Right atrium auricular region (tissue), 2 donors: ENCODE results near the gene LRP1. TPM values are rescaled to one million over a fixed set of nuclear protein-coding genes. Genes with fewer than 3 reads are reported as not detected.

Experiments used
- DNase-seq: peaks from one replicate; pipeline ENCODE4 v3.0.0-alpha.2; 2019; ENCODE audit warnings: low spot score
- H3K27ac ChIP-seq, 2 donors: fragments of 200-600 bp; sonication (generic); 1 replicate in 1 of 2; 2 replicates in 1 of 2; pipeline ENCODE4 v1.5.1; 2016 to 2019
- H3K27me3 ChIP-seq, 2 donors: fragments of 200-600 bp; sonication (generic); one replicate each; pipeline versions ENCODE4 v1.5.1 to v1.6.0; 2017 to 2019
- H3K36me3 ChIP-seq: fragments of 200-600 bp; sonication (generic); one replicate; pipeline ENCODE4 v1.5.1; 2016
- H3K4me1 ChIP-seq, 2 donors: fragments of 200-600 bp; sonication (generic); one replicate each; pipeline versions ENCODE4 v1.5.1 to v1.6.0; 2017 to 2019
- H3K4me3 ChIP-seq, 2 donors: fragments of 200-600 bp; sonication (generic); 1 replicate in 1 of 2; 2 replicates in 1 of 2; pipeline ENCODE4 v1.5.1; 2017 to 2019; ENCODE audit warnings: mild to moderate bottlenecking in 1 of 2, moderate library complexity in 1 of 2
- H3K9me3 ChIP-seq, 2 donors: fragments of 200-600 bp; sonication (generic); one replicate each; pipeline ENCODE4 v1.5.1; 2019
- CTCF ChIP-seq, 2 donors: fragments of 200-600 bp; sonication (generic); IDR thresholded peaks; one replicate each; pipeline ENCODE4 v1.5.1; 2019; ENCODE audit warnings: antibody characterized with exemption in 2 of 2
- total RNA-seq, 2 donors: library from RNA; depleted of rRNA; stranded (reverse); fragments of >200 nt; gene quantifications; one replicate each; pipeline ENCODE4 v1.1.0, GENCODE V29; 2016

LRP1 gene
- total RNA-seq, 2 donors from 2014 or later: 89.4 to 211 TPM

GRCh38 chr12:57213058-57213715 is 84.9 kb downstream of the LRP1 start:
- H3K4me3 ChIP-seq: no peak overlapping the region
- no peaks in the 10 kb centered on the region for H3K9me3 ChIP-seq
- H3K27me3 ChIP-seq: peaks cover 8 to 12% of the 10 kb centered on the region in 2 donors
- DNase-seq: peak; percentile 90
- peaks cover 0 to 60% of the 10 kb centered on the region in 2 donors for H3K4me1 ChIP-seq
- H3K27ac ChIP-seq: peak overlapping the region in 1 of 2 donors; percentile 51
- H3K36me3 ChIP-seq: peaks cover 23% of the 10 kb centered on the region
- peak; percentile 92 to 97 for TF ChIP-seq CTCF (IDR thresholded peaks at IDR 0.05)

- no peak for DNase-seq
- H3K9me3 ChIP-seq: no peaks in the 10 kb centered on the region
- no peak for TF ChIP-seq CTCF (IDR thresholded peaks at IDR 0.05)
- no peak overlapping the region for H3K4me3 ChIP-seq
- H3K27me3 ChIP-seq: peaks cover 8 to 12% of the 10 kb centered on the region in 2 donors
- H3K4me1 ChIP-seq: peaks cover 0 to 53% of the 10 kb centered on the region in 2 donors
- H3K36me3 ChIP-seq: peaks cover 19% of the 10 kb centered on the region
- peak overlapping the region in 1 of 2 donors; percentile 51 for H3K27ac ChIP-seq
Observed at GRCh38 chr12:57213763-57214397, 85.6 kb downstream of the LRP1 start.

GRCh38 chr12:57214398-57214781 is 86.1 kb downstream of the LRP1 start:
- no peak overlapping the region for H3K27ac ChIP-seq
- H3K36me3 ChIP-seq: peaks cover 19% of the 10 kb centered on the region
- peak; percentile 67 to 81 for TF ChIP-seq CTCF (IDR thresholded peaks at IDR 0.05)
- H3K4me3 ChIP-seq: no peak overlapping the region
- peaks cover 8 to 12% of the 10 kb centered on the region in 2 donors for H3K27me3 ChIP-seq
- no peak for DNase-seq
- peaks cover 0 to 48% of the 10 kb centered on the region in 2 donors for H3K4me1 ChIP-seq
- H3K9me3 ChIP-seq: no peaks in the 10 kb centered on the region

- DNase-seq: no peak
- H3K27me3 ChIP-seq: peaks cover 8 to 15% of the 10 kb centered on the region in 2 donors
- TF ChIP-seq CTCF (IDR thresholded peaks at IDR 0.05): no peak
- H3K9me3 ChIP-seq: no peaks in the 10 kb centered on the region
- H3K27ac ChIP-seq: no peak overlapping the region
- H3K36me3 ChIP-seq: peaks cover 17% of the 10 kb centered on the region
- no peak overlapping the region for H3K4me3 ChIP-seq
- peaks cover 0 to 47% of the 10 kb centered on the region in 2 donors for H3K4me1 ChIP-seq
Observed at GRCh38 chr12:57215065-57215464, 86.8 kb downstream of the LRP1 start.

GRCh38 chr12:57215668-57216013 is 87.4 kb downstream of the LRP1 start:
- TF ChIP-seq CTCF (IDR thresholded peaks at IDR 0.05): no peak

More at GRCh38 chr12:57215668-57216013, 87.4 kb downstream of the LRP1 start:
- Histone ChIP-seq H3K36me3 (peaks cover 13% of the 10 kb centered on the region), H3K9me3 (no peaks in the 10 kb centered on the region), H3K27ac (no peak overlapping the region), H3K27me3 (peaks cover 8 to 19% of the 10 kb centered on the region in 2 donors), H3K4me3 (peak overlapping the region in 1 of 2 donors; percentile 55), H3K4me1 (peaks cover 0 to 47% of the 10 kb centered on the region in 2 donors)
- DNase-seq: no peak
